H7 (cell line): ENCODE measurements around the gene PARD3. TPM values are rescaled to one million over a fixed set of nuclear protein-coding genes. Genes with fewer than 3 reads are reported as not detected.

Source experiments
- DNase-seq: peaks from one replicate; pipeline ENCODE4 v3.0.0; 2012
- H3K27me3 ChIP-seq: 2 replicates; pipeline ENCODE4 v1.6.0; 2011; ENCODE audit warnings: mild to moderate bottlenecking, low read length; ENCODE audit not compliant: control insufficient read depth, insufficient read depth
- H3K36me3 ChIP-seq: replicated peaks from 2 replicates; pipeline ENCODE4 v1.5.1; 2011; ENCODE audit warnings: low read length; ENCODE audit not compliant: control insufficient read depth, insufficient read depth
- H3K4me3 ChIP-seq: 2 replicates; pipeline ENCODE4 v1.5.1; 2011; ENCODE audit warnings: low read depth, mild to moderate bottlenecking, control low read depth, low read length, moderate library complexity; ENCODE audit not compliant: insufficient read depth
- total RNA-seq: library from RNA; depleted of rRNA; stranded (reverse); fragments of >200 nt; shearing (Covaris generic); gene quantifications from 2 replicates; pipeline ENCODE4 v1.2.3, GENCODE V29; 2014

Gene PARD3
- total RNA-seq, 1 experiment from 2014 or later: 51.1 TPM

DNA sequence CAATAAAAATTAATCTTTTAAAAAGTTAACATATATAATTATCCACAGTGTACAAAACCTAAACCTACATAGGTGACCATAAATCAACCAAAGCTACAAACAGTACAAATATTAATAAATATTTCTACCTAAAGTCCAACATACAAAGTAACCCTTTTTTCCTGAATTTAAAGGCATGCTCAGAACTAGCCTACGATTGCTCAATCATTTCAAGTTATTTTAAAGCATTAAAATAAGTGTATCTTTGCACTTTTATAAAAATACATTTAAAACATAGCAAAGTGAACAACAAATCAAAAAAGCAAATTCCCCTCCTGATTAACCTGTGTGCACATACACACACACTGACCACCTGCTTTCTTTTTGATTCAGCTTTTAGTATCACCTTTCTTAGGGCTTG, 202.2 kb downstream of the PARD3 start:
- Histone ChIP-seq H3K4me3 (no peak overlapping the region), H3K36me3 (no peaks in the 10 kb centered on the region), H3K27me3 (no peaks in the 10 kb centered on the region)
- DNase-seq: no peak

DNA sequence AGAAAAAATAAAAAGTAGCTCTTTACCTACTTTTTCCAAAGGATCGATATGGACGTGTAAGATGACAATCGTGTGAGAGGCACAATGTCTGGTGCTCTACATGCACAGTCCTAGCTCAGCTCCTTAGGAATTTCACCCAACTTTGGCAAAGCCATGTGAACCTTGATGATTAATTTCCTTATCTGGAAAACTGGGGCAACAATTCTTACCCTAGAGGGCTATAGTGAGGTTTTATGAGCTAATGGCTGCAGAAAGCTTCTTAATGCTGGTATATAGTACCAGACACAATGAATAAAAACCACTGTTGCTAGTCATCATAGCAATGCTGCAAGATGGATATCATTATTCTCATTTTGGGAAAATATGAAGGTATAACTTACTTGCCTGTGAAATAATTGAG, 202.7 kb downstream of the PARD3 start:
- Histone ChIP-seq H3K4me3 (no peak overlapping the region), H3K36me3 (no peaks in the 10 kb centered on the region), H3K27me3 (no peaks in the 10 kb centered on the region)
- DNase-seq: no peak

DNA sequence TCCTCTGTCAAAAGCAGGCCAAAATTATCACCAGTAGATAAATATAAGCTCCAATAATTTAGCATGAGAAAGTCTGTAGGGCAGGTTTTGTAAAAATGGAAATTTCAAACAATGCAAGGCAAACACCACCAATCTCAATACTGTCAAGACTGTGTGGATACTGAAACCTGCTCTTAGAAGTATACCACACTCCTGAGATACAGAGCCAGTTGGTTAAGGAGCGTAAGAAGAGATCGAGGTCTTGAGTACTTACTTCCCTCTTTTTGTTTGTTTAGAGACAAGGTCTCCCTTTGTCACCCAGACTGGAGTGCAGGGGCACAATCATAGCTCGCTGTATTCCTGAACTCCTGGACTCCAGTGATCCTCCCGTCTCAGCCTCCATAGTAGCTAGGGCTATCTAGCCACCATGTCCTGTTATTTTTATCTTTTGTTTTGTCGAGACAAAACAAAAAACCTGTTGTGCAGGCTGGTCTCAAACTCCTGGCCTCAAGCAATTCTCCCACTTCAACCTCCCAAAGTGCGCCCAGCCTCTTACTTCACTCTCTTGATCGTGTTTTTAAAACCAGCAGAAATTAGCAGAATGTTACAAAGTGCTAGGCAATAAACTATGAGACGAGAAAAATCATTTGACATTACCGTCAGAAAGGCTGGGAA, 205.7 kb downstream of the PARD3 start:
- DNase-seq: no peak
- no peak overlapping the region for H3K4me3 ChIP-seq
- no peaks in the 10 kb centered on the region for H3K27me3 ChIP-seq
- H3K36me3 ChIP-seq: no peaks in the 10 kb centered on the region

DNA sequence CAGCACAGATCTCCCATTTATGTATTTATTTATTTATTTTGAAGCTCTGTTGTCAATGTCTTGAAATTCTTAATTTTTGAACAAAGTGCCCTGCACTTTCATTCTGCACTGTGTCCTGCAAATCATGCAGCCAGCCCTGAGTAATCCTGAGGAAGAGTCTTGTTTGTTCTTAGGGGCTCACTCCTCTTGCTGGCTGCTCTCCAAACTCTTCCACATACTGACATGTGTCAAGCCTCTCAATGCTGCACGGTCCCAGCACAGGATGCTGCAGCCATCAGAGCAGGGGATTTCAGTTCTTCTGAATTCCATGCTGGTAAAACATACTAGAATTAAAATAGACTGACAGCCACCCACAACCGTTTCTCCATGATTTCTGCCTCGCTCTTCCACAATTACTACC, 207.2 kb downstream of the PARD3 start:
- H3K27me3 ChIP-seq: no peaks in the 10 kb centered on the region
- H3K4me3 ChIP-seq: no peak overlapping the region
- no peaks in the 10 kb centered on the region for H3K36me3 ChIP-seq
- no peak for DNase-seq

DNA sequence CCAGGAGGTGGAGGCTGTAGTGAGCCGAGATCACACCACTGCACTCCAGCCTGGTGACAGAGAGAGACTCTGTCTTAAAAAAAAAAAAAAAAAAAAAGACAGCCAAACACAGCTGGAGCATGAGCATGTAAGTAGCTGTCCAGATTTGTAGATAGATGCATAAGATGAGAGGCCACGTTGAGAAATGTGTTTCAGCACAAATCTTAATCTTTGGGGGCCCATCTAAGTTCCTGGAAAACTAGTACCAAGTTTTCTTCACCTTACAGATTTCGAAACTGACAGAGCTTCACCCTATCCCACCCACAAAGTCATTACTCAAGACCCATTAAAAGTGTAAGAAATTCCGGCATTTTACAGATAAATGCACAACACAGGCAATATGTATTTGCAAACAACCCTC, 208.2 kb downstream of the PARD3 start:
- no peak for DNase-seq
- Histone ChIP-seq H3K27me3 (no peaks in the 10 kb centered on the region), H3K4me3 (no peak overlapping the region), H3K36me3 (no peaks in the 10 kb centered on the region)

DNA sequence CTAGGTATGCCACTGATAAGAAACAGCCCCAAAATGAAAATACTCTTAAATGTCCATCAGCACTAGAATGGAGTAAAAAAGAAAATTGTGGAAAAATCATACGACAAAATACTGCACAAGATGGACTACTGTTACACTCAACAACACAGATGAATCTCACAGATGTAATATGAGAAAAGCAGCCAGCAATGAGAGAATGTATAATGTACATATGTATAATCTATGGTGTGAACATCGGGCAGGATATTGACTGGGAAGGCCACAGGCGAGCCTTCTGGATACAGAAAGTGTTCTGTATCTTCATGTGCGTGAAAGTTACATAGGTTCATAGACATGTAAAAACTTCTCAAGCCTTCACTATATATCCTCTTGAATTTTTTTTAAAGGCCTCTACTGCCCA, 212.6 kb downstream of the PARD3 start:
- no peaks in the 10 kb centered on the region for H3K27me3 ChIP-seq
- H3K36me3 ChIP-seq: no peaks in the 10 kb centered on the region
- no peak for DNase-seq
- H3K4me3 ChIP-seq: no peak overlapping the region

DNA sequence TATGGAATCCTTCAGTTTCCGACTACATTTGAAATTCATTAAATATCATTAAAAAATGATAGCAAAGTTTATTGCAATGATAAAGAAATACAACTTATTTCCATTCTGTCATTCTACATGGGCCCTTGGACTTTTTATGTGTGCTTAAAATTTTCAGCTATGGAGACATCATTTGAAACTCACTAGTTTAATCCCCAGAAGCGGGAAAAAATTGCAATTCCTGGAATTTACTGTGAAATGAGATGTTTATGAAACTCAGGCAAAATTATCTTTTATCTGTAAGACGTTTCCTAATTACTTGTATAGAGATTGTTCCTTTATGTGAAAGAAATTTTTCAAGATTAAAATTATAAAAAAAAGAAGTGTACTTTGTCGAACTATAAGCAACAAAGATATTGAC, 213.4 kb downstream of the PARD3 start:
- no peak overlapping the region for H3K4me3 ChIP-seq
- no peaks in the 10 kb centered on the region for H3K27me3 ChIP-seq
- no peak for DNase-seq
- H3K36me3 ChIP-seq: no peaks in the 10 kb centered on the region

DNA sequence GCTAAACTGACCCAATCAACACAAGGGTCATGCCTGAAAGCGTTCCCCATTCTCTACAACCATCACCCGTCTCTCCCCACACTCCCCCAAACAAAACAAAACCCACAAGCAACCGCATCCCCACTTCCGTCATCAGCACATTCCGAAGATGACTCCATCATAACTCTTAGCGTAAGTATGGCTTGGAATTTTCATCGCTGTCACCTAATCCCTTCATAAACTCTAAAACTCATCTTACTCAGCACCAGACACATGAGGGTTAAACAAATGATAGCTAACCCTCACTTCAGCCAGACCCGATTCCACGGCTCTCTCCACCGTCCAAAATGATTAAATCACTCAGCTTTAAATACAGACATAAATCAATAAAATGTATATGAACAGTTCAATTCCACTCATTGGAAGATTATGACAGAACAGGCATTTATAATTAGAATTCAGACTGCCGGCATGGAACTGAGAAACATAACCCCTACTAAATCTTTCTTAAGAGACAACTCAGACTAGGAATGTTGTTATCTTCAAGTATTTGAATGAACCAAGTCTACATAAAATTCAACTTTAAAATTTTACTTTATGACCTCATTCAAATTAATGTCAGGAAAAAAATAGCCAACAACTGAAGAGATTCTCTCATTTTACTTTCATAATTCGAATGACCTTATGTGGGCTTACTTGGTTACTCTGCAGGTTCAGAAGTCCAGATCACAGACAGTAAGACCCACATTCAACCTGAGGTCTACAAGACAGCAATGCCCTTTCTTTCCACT, 215.9 kb downstream of the PARD3 start:
- no peak for DNase-seq
- no peak overlapping the region for H3K4me3 ChIP-seq

DNA sequence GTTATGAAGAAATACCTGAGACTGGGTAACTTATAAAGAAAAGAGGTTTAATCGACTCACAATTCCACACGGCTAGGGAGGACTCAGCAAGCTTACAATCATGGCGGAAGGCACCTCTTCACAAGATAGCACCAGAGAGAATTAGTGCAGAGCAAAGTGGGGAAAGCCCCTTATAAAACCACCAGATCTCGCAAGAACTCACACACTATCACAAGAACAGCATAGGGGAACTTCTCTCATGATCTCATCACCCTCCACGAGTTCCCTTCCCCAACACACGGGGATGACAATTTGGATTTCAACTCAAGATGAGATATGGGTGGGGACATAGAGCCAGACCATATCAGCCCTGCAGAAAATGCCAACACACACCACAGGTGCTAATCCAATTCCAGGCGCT, 218.7 kb downstream of the PARD3 start:
- Histone ChIP-seq H3K4me3 (no peak overlapping the region), H3K27me3 (no peaks in the 10 kb centered on the region), H3K36me3 (no peaks in the 10 kb centered on the region)
- no peak for DNase-seq

More for the DNA sequence above, 215.9 kb downstream of the PARD3 start:
- Histone ChIP-seq H3K36me3 (no peaks in the 10 kb centered on the region), H3K27me3 (no peaks in the 10 kb centered on the region)

DNA sequence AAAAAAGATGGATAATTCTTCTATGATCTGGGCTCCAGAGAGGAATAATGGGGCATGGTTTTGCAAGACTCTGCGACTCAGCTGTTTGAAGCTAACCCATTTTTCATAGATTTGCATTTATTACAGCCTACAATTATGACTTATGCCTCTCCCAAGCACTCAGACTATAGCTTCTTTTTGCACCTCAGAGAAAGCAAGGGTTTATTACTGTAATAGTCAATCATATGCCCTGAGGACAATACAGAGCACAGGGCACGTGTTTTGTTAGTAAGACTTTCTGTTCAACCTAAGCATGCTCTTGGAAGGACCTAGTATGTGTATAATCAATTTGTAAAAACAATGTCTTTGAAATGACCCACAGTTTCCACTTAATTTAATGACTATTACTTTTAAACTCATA, 221.2 kb downstream of the PARD3 start:
- no peak for DNase-seq
- Histone ChIP-seq H3K4me3 (no peak overlapping the region), H3K27me3 (no peaks in the 10 kb centered on the region), H3K36me3 (no peaks in the 10 kb centered on the region)

DNA sequence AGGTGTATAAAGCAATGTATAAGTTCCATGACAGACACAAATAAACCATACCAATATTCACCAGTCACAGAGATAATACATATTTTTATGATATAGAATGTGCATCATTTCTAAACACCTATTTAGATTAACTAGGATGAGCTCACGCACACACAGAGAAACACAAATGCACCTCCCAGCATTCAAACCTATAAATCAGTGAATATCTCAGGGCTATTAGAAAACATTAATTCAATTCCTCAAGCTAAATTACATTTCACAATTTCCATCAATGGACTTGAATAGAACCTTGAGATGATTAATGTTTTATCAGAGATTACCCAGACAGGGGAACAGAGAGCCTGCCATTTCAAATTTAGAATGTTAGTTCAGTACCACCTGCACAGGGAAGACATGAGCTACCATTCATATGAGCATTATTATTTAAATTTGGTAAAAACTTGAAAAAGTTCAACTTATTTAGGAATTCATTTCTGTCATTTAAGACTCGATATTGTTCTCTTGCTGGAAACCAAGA, 221.7 kb downstream of the PARD3 start:
- DNase-seq: no peak
- Histone ChIP-seq H3K4me3 (no peak overlapping the region), H3K36me3 (no peaks in the 10 kb centered on the region), H3K27me3 (no peaks in the 10 kb centered on the region)

DNA sequence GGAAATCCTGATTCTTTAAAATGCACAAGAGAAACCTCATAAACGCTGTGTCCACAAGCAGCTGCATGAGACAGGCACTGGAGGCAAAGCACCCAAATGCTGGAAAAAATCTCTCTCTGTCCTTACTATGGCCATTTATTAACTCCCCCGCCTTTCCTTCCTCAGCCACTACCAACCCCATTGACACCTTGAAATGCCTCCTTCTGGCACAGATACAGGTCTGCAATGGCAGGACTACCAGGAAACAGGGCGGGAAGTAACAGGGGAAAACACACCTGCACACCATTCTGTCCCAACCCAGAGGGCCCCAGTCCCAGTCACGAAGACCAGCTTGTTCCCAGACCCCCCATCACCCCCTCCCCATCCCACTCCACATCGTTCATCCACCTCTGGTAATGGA, 224.3 kb downstream of the PARD3 start:
- Histone ChIP-seq H3K36me3 (no peaks in the 10 kb centered on the region), H3K27me3 (no peaks in the 10 kb centered on the region), H3K4me3 (no peak overlapping the region)
- no peak for DNase-seq

DNA sequence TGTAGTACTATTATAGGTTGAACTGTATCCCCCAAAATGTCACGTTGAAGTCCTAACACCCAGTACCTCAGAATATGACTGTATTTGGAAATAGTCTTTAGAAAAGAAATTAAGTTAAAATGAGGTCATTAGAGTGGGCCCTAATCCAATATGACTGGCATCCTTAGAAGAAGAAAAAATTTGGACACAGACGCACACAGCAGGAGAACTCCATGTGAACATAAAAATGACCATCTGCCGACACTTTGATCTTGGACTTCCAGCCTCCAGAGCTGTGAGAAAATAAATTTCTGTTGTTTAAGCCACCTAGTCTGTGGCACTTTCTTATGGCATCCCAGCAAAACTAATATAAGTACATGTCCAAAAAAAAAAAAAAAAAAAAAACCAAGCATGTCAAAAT, 225.8 kb downstream of the PARD3 start:
- H3K36me3 ChIP-seq: no peaks in the 10 kb centered on the region
- no peak for DNase-seq
- H3K4me3 ChIP-seq: no peak overlapping the region
- H3K27me3 ChIP-seq: no peaks in the 10 kb centered on the region

DNA sequence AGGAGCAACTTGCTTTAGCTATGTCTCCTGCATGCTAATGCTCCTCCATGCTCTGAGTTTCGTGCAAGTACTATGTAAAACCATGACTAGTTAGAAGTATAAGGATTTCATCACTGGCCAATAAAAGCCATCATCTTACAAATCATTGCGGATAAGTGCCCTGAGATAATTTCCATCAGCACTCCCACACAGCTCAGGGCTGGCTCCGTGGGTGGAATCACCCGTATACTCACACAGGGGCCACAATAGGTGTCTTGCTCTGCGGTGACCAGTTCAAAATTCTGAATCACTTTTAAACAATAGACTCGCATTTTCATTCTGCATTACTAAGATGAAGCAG, 227.4 kb downstream of the PARD3 start:
- no peak overlapping the region for H3K4me3 ChIP-seq
- no peaks in the 10 kb centered on the region for H3K27me3 ChIP-seq
- DNase-seq: no peak
- H3K36me3 ChIP-seq: no peaks in the 10 kb centered on the region

DNA sequence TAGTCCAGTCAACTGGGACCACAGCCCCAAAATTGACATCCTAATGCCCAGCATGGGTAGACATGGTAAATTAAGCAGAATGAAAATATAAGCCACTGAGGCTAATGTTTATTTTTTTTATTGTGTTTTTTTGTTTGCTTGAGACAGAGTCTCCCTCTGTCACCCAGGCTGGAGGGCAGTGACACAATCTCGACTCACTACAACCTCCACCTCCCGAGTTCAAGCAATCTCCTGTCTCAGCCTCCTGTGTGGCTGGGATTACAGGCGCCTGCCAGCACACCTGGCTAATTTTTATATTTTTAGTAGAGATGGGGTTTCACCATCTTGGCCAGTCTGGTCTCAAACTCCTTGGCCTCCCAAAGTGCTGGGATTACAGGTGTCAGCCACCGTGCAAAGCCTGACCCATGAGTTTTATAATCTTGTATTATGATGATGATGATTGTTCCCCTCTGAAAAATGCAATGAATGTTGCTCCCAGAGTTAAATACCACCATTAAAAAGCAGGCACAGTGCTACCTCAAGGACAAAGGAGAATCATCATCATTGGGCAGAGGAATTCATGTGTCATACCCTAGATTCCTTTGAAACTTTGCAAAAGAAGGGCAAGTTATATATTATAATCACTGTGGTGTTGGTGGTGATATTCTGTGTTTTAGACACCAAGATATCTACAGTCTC, 228.0 kb downstream of the PARD3 start:
- DNase-seq: no peak
- no peak overlapping the region for H3K4me3 ChIP-seq
- no peaks in the 10 kb centered on the region for H3K27me3 ChIP-seq
- no peaks in the 10 kb centered on the region for H3K36me3 ChIP-seq
